HS-5 (cell line): ENCODE results near the gene OPN3.

Experiments used
- DNase-seq: peaks from one replicate; pipeline ENCODE4 v3.0.0-alpha.2; 2012; ENCODE audit warnings: low read depth

Gene OPN3

GRCh38 chr1:241615043-241615974 lies 24.9 kb downstream of the OPN3 start:
- no peak for DNase-seq

GRCh38 chr1:241614572-241614971 lies 25.6 kb downstream of the OPN3 start:
- no peak for DNase-seq

GRCh38 chr1:241614144-241614543 lies 26.0 kb downstream of the OPN3 start:
- DNase-seq: no peak

- DNase-seq: peak; percentile 83
These were observed 27.4 kb downstream of the OPN3 start for GRCh38 chr1:241612533-241613477.

- DNase-seq: no peak
These were observed 28.4 kb downstream of the OPN3 start for GRCh38 chr1:241611736-241612135.

- no peak for DNase-seq
These were observed 29.1 kb downstream of the OPN3 start for GRCh38 chr1:241611063-241611462.

- no peak for DNase-seq
These were observed 29.9 kb downstream of the OPN3 start for GRCh38 chr1:241610056-241610815.

- DNase-seq: no peak
These were observed 31.7 kb downstream of the OPN3 start for GRCh38 chr1:241608379-241609033.

GRCh38 chr1:241607497-241607896 lies 32.7 kb downstream of the OPN3 start:
- no peak for DNase-seq

- no peak for DNase-seq
These were observed 33.6 kb downstream of the OPN3 start for GRCh38 chr1:241606544-241606943.

- DNase-seq: no peak
These were observed 34.9 kb downstream of the OPN3 start for GRCh38 chr1:241605146-241605805.

- no peak for DNase-seq
These were observed 36.4 kb downstream of the OPN3 start for GRCh38 chr1:241603731-241604245.

GRCh38 chr1:241600496-241600901 lies 39.7 kb downstream of the OPN3 start:
- no peak for DNase-seq

- DNase-seq: no peak
These were observed 41.9 kb downstream of the OPN3 start for GRCh38 chr1:241598249-241598648.

GRCh38 chr1:241596633-241597032 lies 43.5 kb downstream of the OPN3 start:
- no peak for DNase-seq

GRCh38 chr1:241593186-241593585 lies 47.0 kb downstream of the OPN3 start:
- no peak for DNase-seq

GRCh38 chr1:241592273-241592958 lies 47.8 kb downstream of the OPN3 start:
- DNase-seq: peak; percentile 62

- DNase-seq: no peak
These were observed 48.4 kb downstream of the OPN3 start for GRCh38 chr1:241591736-241592135.

GRCh38 chr1:241591317-241591716 lies 48.9 kb downstream of the OPN3 start:
- DNase-seq: no peak

GRCh38 chr1:241590719-241591118 lies 49.5 kb downstream of the OPN3 start:
- no peak for DNase-seq
